GM18508 (cell line): ENCODE data around the gene KBTBD8.

Experiments used
- ATAC-seq: cut with Tn5 transposase; IDR thresholded peaks from one replicate; pipeline ENCODE4 v1.9.1; 2021; ENCODE audit warnings: moderate number of reproducible peaks; ENCODE audit not compliant: insufficient read depth, unreplicated experiment

Gene KBTBD8

GRCh38 chr3:66998113-66998903, at the start of gene KBTBD8:
Gene KBTBD8 (plus strand): TSS chr3:66998307. CDS start chr3:66998356, 49 bp downstream.
- peak; percentile 85 for ATAC-seq

- no peak for ATAC-seq
Measured at GRCh38 chr3:66948838-66949237, 49.3 kb upstream of the KBTBD8 start.

GRCh38 chr3:66949898-66950297, 48.2 kb upstream of the KBTBD8 start:
- ATAC-seq, result no peak

GRCh38 chr3:66952357-66952756, 45.8 kb upstream of the KBTBD8 start:
- no peak for ATAC-seq

GRCh38 chr3:66953934-66954445, 44.1 kb upstream of the KBTBD8 start:
- ATAC-seq, result no peak

GRCh38 chr3:66956742-66957141, 41.4 kb upstream of the KBTBD8 start:
- no peak for ATAC-seq

- ATAC-seq, result no peak
Measured at GRCh38 chr3:66957367-66957766, 40.7 kb upstream of the KBTBD8 start.

GRCh38 chr3:66958067-66958466, 40.0 kb upstream of the KBTBD8 start:
- no peak for ATAC-seq

GRCh38 chr3:66962664-66963063, 35.4 kb upstream of the KBTBD8 start:
- no peak for ATAC-seq

GRCh38 chr3:66971245-66971644, 26.9 kb upstream of the KBTBD8 start:
- ATAC-seq, result no peak

GRCh38 chr3:66971891-66972551, 26.1 kb upstream of the KBTBD8 start:
- peak; percentile 99 for ATAC-seq

- ATAC-seq, result no peak
Measured at GRCh38 chr3:66980791-66981190, 17.3 kb upstream of the KBTBD8 start.

- ATAC-seq, result no peak
Measured at GRCh38 chr3:66983101-66983500, 15.0 kb upstream of the KBTBD8 start.

- no peak for ATAC-seq
Measured at GRCh38 chr3:66985336-66985920, 12.7 kb upstream of the KBTBD8 start.

GRCh38 chr3:66986406-66986805, 11.7 kb upstream of the KBTBD8 start:
- no peak for ATAC-seq

- ATAC-seq, result no peak
Measured at GRCh38 chr3:66989241-66989640, 8.9 kb upstream of the KBTBD8 start.

- peak; percentile 57 for ATAC-seq
Measured at GRCh38 chr3:66989860-66990696, 8.0 kb upstream of the KBTBD8 start.

GRCh38 chr3:66991459-66991858, 6.6 kb upstream of the KBTBD8 start:
- no peak for ATAC-seq

- no peak for ATAC-seq
Measured at GRCh38 chr3:66993082-66993481, 5.0 kb upstream of the KBTBD8 start.

- ATAC-seq, result no peak
Measured at GRCh38 chr3:66994588-66994987, 3.5 kb upstream of the KBTBD8 start.
